H4 (cell line): ENCODE measurements around the gene VAX1. TPM values are rescaled to one million over a fixed set of nuclear protein-coding genes. Genes with fewer than 3 reads are reported as not detected.

Experiments used
- total RNA-seq: library from RNA; depleted of rRNA; stranded (reverse); fragments of >200 nt; shearing (Covaris generic); gene quantifications from 2 replicates; pipeline ENCODE4 v1.2.3, GENCODE V29; 2014; rRNA removed

VAX1 gene
- total RNA-seq, 1 experiment from 2014 or later = not detected

Other genes with a start within 250 kb of the VAX1 start
- gene SHTN1, start 133.1 kb downstream of the VAX1 start, total RNA-seq = 6.3 and 9.3 TPM in 2 replicates
- not detected in 2 replicates for gene KCNK18, start 59.2 kb upstream of the VAX1 start, total RNA-seq
- 0.02 TPM in 1 of 2 replicates, not detected in the other for gene SLC18A2, start 102.8 kb upstream of the VAX1 start, total RNA-seq
- gene PDZD8, start 237.2 kb upstream of the VAX1 start, total RNA-seq = 9.5 and 11.0 TPM in 2 replicates